Nephron (organoid): Measurements from ENCODE around the gene KRTAP4-4.
"Not testable (repeated sequence)": the region's sequence is repeated elsewhere in the genome, so short reads cannot be mapped to it uniquely, and the experiment has no call there.

Experiments
- H3K27ac Mint-ChIP-seq, 3 experiments: 2 replicates each; pipeline ENCODE4 v1.8.0; 2020; ENCODE audit warnings: mixed read lengths in 3 of 3, mild to moderate bottlenecking in 2 of 3, moderate library complexity in 1 of 3
- H3K27me3 Mint-ChIP-seq: 2 replicates; pipeline ENCODE4 v1.8.0; 2021; ENCODE audit warnings: low read depth, mild to moderate bottlenecking, moderate library complexity, mixed read lengths
- H3K36me3 Mint-ChIP-seq: 2 replicates; pipeline ENCODE4 v1.8.0; 2020; ENCODE audit warnings: low read depth, mixed read lengths
- H3K4me1 Mint-ChIP-seq: 2 replicates; pipeline ENCODE4 v1.8.0; 2020; ENCODE audit warnings: mixed read lengths
- H3K4me3 Mint-ChIP-seq, 3 experiments: 2 replicates each; pipeline ENCODE4 v1.8.0; 2020; ENCODE audit warnings: mild to moderate bottlenecking in 3 of 3, mixed read lengths in 3 of 3, moderate library complexity in 2 of 3
- H3K9me3 Mint-ChIP-seq: 2 replicates; pipeline ENCODE4 v1.8.0; 2020; ENCODE audit warnings: mixed read lengths
- CTCF ChIP-seq, 3 experiments: fragments of 200-600 bp; sonication (generic); IDR thresholded peaks; one replicate each; pipeline ENCODE4 v1.5.0; 2021; ENCODE audit warnings: antibody characterized with exemption in 3 of 3; ENCODE audit not compliant: unreplicated experiment in 3 of 3

KRTAP4-4 gene

GRCh38 chr17:41160648-41161047 is at the start of gene KRTAP4-4:
TSS of gene KRTAP4-4 (minus strand) at chr17:41160748. CDS start at chr17:41160691, 57 bp downstream.
- Mint-ChIP-seq H3K27ac (no peak within 1 kb of the TSS), H3K4me1 (no peaks in the 10 kb centered on the region), H3K27me3 (peaks cover 12% of the 10 kb centered on the region), H3K4me3 (no peak within 1 kb of the TSS), H3K36me3 (no peaks in the 10 kb centered on the region), H3K9me3 (no peaks in the 10 kb centered on the region)
- TF ChIP-seq CTCF (IDR thresholded peaks at IDR 0.05; ENCODE audit: unreplicated experiment in 3 of 3): no peak

GRCh38 chr17:41199421-41200078 is 39.0 kb upstream of the KRTAP4-4 start:
- Mint-ChIP-seq H3K9me3 (peaks cover 10% of the 10 kb centered on the region), H3K27ac (no peak overlapping the region), H3K36me3 (no peaks in the 10 kb centered on the region), H3K27me3 (peaks cover 4% of the 10 kb centered on the region), H3K4me3 (no peak overlapping the region), H3K4me1 (no peaks in the 10 kb centered on the region)
- no peak for TF ChIP-seq CTCF (IDR thresholded peaks at IDR 0.05; ENCODE audit: unreplicated experiment in 3 of 3)

- peaks cover 4% of the 10 kb centered on the region for H3K27me3 Mint-ChIP-seq
- no peaks in the 10 kb centered on the region for H3K36me3 Mint-ChIP-seq
- H3K4me3 Mint-ChIP-seq: no peak overlapping the region
- H3K9me3 Mint-ChIP-seq: peaks cover 12% of the 10 kb centered on the region
- no peaks in the 10 kb centered on the region for H3K4me1 Mint-ChIP-seq
- no peak for TF ChIP-seq CTCF (IDR thresholded peaks at IDR 0.05; ENCODE audit: unreplicated experiment in 3 of 3)
- H3K27ac Mint-ChIP-seq: no peak overlapping the region
These were observed 35.5 kb upstream of the KRTAP4-4 start for GRCh38 chr17:41196068-41196467.

GRCh38 chr17:41190328-41190727 is 29.8 kb upstream of the KRTAP4-4 start:
- no peak for TF ChIP-seq CTCF (IDR thresholded peaks at IDR 0.05; ENCODE audit: unreplicated experiment in 3 of 3)
- Mint-ChIP-seq H3K9me3 (peaks cover 2% of the 10 kb centered on the region), H3K4me1 (no peaks in the 10 kb centered on the region), H3K27me3 (peaks cover 13% of the 10 kb centered on the region), H3K36me3 (no peaks in the 10 kb centered on the region), H3K27ac (no peak overlapping the region), H3K4me3 (no peak overlapping the region)

- H3K27ac Mint-ChIP-seq, H3K9me3 Mint-ChIP-seq, H3K36me3 Mint-ChIP-seq, H3K4me1 Mint-ChIP-seq, H3K4me3 Mint-ChIP-seq: not testable (repeated sequence)
- peaks cover 13% of the 10 kb centered on the region for H3K27me3 Mint-ChIP-seq
These were observed 29.3 kb upstream of the KRTAP4-4 start, which contains the start of gene KRTAP9-1 for GRCh38 chr17:41189837-41190318. TSS of gene KRTAP9-1 (plus strand) at chr17:41189887. CDS start at chr17:41189887, 0 bp downstream.

GRCh38 chr17:41186872-41187271 is 26.3 kb upstream of the KRTAP4-4 start:
- TF ChIP-seq CTCF (IDR thresholded peaks at IDR 0.05; ENCODE audit: unreplicated experiment in 3 of 3): no peak
- no peak overlapping the region for H3K4me3 Mint-ChIP-seq
- no peak overlapping the region for H3K27ac Mint-ChIP-seq
- no peaks in the 10 kb centered on the region for H3K4me1 Mint-ChIP-seq
- H3K27me3 Mint-ChIP-seq: peaks cover 19% of the 10 kb centered on the region
- H3K9me3 Mint-ChIP-seq: peaks cover 7% of the 10 kb centered on the region
- H3K36me3 Mint-ChIP-seq: no peaks in the 10 kb centered on the region
